SK-N-SH treated with all-trans-retinoic acid at 6 μM for 48 hours (cell line): ENCODE data around the gene CELF1.

Experiments
- ARNTL ChIP-seq: fragments of 450-650 bp; formaldehyde crosslinking; IDR thresholded peaks from 2 replicates; pipeline ENCODE4 v1.5.0; 2020; ENCODE audit warnings: low read depth, mild to moderate bottlenecking, moderate library complexity, borderline replicate concordance
- CREB5 ChIP-seq: fragments of 250-450 bp; sonication (Bioruptor Pico); IDR thresholded peaks from 2 replicates; pipeline ENCODE4 v1.5.1; 2020; ENCODE audit warnings: low read depth, mild to moderate bottlenecking, moderate library complexity
- CSDC2 ChIP-seq: fragments of 250-450 bp; sonication (Bioruptor Pico); IDR thresholded peaks from 2 replicates; pipeline ENCODE4 v1.5.0; 2020; ENCODE audit warnings: mild to moderate bottlenecking, moderate library complexity
- GLIS3 ChIP-seq: fragments of 250-450 bp; sonication (Bioruptor Pico); IDR thresholded peaks from 2 replicates; pipeline ENCODE4 v1.5.0; 2020; ENCODE audit warnings: mild to moderate bottlenecking, moderate library complexity
- PPARA ChIP-seq: fragments of 250-450 bp; sonication (Bioruptor Pico); IDR thresholded peaks from 2 replicates; pipeline ENCODE4 v1.5.0; 2020; ENCODE audit warnings: mild to moderate bottlenecking, borderline replicate concordance
- SNAI2 ChIP-seq: fragments of 250-450 bp; sonication (Bioruptor Pico); IDR thresholded peaks from 2 replicates; pipeline ENCODE4 v1.5.0; 2020; ENCODE audit warnings: mild to moderate bottlenecking, moderate library complexity
- TOX ChIP-seq: fragments of 250-450 bp; sonication (Bioruptor Pico); IDR thresholded peaks from 2 replicates; pipeline ENCODE4 v1.8.0; 2021; ENCODE audit warnings: mild to moderate bottlenecking, moderate library complexity, borderline replicate concordance
- TSHZ2 ChIP-seq: fragments of 250-450 bp; sonication (Bioruptor Pico); IDR thresholded peaks from 2 replicates; pipeline ENCODE4 v1.5.0; 2020; ENCODE audit warnings: mild to moderate bottlenecking, moderate library complexity
- ZFP3 ChIP-seq: fragments of 250-450 bp; sonication (Bioruptor Pico); IDR thresholded peaks from 2 replicates; pipeline ENCODE4 v1.5.0; 2020; ENCODE audit warnings: mild to moderate bottlenecking, moderate library complexity
- ZFP30 ChIP-seq: fragments of 450-650 bp; formaldehyde crosslinking; IDR thresholded peaks from 2 replicates; pipeline ENCODE4 v1.5.0; 2022; ENCODE audit warnings: mild to moderate bottlenecking, moderate library complexity
- ZNF8 ChIP-seq: fragments of 450-650 bp; formaldehyde crosslinking; IDR thresholded peaks from 2 replicates; pipeline ENCODE4 v1.5.0; 2020; ENCODE audit warnings: mild to moderate bottlenecking, moderate library complexity
- TF ChIP-seq, protein P1 (sequence below): fragments of 250-450 bp; sonication (Bioruptor Pico); IDR thresholded peaks from 2 replicates; pipeline ENCODE4 v1.8.0; 2020; ENCODE audit warnings: mild to moderate bottlenecking, moderate library complexity, borderline replicate concordance

DNA sequence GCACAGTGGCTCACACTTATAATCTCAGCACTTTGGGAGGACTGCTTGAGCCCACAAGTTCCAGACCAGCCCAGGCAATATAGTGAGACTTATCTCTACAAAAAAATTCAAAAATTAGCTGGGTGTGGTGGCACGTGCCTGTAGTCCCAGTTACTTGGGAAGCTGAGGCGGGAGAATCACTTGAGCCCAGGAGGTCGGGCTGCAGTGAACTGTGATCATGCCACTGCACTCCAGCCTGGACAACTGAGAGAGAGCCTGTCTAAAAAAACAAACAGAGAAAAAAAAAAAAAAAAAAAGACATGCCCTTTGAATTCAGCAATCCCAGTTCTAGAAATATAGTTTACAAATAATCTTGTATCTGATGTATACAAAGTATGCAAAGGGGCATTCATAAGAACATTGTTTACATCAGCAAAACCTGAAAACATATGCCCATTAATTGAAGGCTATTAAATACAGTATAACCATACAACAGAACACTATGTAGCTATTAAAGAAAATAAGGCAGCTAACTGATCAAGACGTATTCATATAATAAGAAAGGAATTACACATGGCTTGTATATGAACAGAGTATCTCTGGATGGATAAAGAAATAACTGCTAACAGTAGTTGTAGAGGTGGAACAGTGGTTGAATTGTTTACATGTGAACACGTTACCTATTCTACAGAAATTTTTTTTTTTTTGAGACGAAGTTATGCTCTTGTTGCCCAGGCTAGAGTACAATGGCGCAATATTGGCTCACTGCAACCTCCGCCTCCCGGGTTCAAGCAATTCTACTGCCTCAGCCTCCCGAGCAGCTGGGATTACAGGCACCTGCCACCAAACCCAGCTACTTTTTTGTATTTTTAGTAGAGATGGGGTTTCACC lies 35.7 kb downstream of the CELF1 start:
- no peak for TF ChIP-seq TOX
- TF ChIP-seq PPARA (CRISPR knock-in tag): no peak
- TF ChIP-seq TSHZ2 (CRISPR knock-in tag): no peak
- TF ChIP-seq SNAI2 (CRISPR knock-in tag): no peak
- no peak for TF ChIP-seq ZNF8 (CRISPR knock-in tag)
- TF ChIP-seq, protein P1, sequence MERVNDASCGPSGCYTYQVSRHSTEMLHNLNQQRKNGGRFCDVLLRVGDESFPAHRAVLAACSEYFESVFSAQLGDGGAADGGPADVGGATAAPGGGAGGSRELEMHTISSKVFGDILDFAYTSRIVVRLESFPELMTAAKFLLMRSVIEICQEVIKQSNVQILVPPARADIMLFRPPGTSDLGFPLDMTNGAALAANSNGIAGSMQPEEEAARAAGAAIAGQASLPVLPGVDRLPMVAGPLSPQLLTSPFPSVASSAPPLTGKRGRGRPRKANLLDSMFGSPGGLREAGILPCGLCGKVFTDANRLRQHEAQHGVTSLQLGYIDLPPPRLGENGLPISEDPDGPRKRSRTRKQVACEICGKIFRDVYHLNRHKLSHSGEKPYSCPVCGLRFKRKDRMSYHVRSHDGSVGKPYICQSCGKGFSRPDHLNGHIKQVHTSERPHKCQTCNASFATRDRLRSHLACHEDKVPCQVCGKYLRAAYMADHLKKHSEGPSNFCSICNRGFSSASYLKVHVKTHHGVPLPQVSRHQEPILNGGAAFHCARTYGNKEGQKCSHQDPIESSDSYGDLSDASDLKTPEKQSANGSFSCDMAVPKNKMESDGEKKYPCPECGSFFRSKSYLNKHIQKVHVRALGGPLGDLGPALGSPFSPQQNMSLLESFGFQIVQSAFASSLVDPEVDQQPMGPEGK: no peak
- no peak for TF ChIP-seq ZFP3 (CRISPR knock-in tag)
- TF ChIP-seq ARNTL (CRISPR knock-in tag): no peak
- no peak for TF ChIP-seq CREB5
- no peak for TF ChIP-seq GLIS3 (CRISPR knock-in tag)
- no peak for TF ChIP-seq CSDC2 (CRISPR knock-in tag)
- TF ChIP-seq ZFP30 (CRISPR knock-in tag): no peak
